Tibial nerve (tissue), 4 donors: ENCODE results near the gene NKX2-1.

Experiments
- EP300 ChIP-seq, 2 donors: sonication (generic); formaldehyde crosslinking; IDR thresholded peaks; one replicate each; pipeline ENCODE4 v1.6.1; 2017; ENCODE audit warnings: antibody characterized with exemption in 2 of 2, mild to moderate bottlenecking in 1 of 2
- POLR2A ChIP-seq, 2 donors: fragments of 450-650 bp; IDR thresholded peaks; one replicate each; pipeline ENCODE4 v1.6.1; 2017; ENCODE audit warnings: antibody characterized with exemption in 2 of 2, mild to moderate bottlenecking in 2 of 2, moderate library complexity in 2 of 2
- TF ChIP-seq, protein P1 (sequence below), 5 experiments: fragments of 200-600 bp in 3 of 5; fragments of 450-650 bp in 2 of 5; sonication (generic) in 3 of 5; IDR thresholded peaks; one replicate each; pipeline ENCODE4 v1.5.1; 2016 to 2019; ENCODE audit warnings: antibody characterized with exemption in 5 of 5, mild to moderate bottlenecking in 3 of 5, moderate library complexity in 2 of 5

DNA sequence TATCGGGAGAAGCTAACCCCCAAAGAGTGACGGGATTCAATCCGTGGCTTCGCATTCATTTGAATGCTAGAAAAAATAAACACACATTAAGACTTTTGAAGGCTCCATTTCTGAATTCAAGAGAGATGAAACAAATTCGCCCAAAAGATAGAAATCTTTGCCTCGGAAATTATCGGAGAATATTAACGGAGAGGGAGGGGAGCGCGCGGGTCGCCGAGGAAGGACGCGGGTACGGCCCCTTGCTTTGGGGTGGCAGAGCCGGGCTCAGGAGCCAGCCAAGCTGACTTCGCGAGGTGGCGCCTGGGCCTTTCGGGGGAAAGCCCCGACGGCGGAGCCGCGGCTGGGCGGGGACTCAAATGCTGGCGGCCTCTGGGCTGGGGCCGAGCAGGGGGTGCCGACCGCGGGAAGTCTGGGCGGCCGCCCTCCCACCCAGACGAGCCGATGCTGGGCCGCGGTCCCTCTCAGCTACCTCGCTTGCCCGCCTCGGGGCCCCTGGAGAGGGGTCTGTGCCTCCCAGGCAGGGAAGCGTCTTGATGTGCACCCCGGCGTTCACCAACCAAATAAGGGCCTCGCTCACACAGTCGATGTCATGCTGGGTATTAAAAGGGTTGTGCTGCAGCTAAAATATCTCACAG lies 14.7 kb downstream of the NKX2-1 start:
- TF ChIP-seq, protein P1, sequence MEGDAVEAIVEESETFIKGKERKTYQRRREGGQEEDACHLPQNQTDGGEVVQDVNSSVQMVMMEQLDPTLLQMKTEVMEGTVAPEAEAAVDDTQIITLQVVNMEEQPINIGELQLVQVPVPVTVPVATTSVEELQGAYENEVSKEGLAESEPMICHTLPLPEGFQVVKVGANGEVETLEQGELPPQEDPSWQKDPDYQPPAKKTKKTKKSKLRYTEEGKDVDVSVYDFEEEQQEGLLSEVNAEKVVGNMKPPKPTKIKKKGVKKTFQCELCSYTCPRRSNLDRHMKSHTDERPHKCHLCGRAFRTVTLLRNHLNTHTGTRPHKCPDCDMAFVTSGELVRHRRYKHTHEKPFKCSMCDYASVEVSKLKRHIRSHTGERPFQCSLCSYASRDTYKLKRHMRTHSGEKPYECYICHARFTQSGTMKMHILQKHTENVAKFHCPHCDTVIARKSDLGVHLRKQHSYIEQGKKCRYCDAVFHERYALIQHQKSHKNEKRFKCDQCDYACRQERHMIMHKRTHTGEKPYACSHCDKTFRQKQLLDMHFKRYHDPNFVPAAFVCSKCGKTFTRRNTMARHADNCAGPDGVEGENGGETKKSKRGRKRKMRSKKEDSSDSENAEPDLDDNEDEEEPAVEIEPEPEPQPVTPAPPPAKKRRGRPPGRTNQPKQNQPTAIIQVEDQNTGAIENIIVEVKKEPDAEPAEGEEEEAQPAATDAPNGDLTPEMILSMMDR (IDR thresholded peaks at IDR 0.05), result no peak
- no peak for TF ChIP-seq POLR2A (IDR thresholded peaks at IDR 0.05)
- TF ChIP-seq EP300 (IDR thresholded peaks at IDR 0.05), result no peak
